ENCODE data around the gene CCDC136.

CCDC136 gene

DNA sequence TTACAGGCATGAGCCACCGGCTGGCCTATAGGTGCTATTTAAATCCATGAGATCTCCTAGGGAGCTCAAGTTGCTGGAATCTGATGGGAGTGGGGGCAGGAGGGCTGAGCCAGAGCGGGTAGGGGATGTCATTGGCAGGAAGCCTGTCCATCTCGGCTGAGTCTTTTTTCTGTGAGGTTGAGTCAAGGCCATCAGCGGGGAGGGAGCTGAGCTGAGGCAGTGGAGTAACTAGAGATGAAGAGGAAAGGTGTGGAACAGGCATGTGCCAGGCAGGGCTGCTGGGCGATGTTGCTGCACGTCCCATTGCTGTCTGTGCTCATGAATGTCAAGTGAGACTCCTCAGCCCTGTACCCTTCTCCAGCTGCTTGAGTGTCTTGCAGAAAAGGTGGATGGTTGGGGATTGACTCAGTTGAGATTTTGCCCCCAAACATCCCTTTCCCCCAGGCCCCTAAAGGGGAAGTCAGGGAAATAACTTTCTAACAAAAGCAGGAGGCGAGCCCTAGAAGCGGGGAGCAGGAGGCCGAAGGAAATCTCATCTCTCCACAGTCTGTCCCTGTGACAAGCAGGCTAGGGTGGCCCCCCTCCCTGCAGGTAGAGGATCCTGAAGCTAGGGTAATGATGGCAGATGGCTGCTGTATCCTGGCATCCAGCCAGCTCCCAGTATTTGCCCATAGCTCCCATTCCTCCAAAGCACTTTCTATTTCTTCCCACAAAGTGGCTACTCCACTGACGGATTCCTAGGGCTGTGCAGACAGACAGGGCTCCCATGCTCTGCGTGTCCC is 76.3 kb downstream of the CCDC136 start:
- no peak for TF ChIP-seq ZFX (IDR thresholded peaks at IDR 0.05; ENCODE audit: borderline replicate concordance)

DNA sequence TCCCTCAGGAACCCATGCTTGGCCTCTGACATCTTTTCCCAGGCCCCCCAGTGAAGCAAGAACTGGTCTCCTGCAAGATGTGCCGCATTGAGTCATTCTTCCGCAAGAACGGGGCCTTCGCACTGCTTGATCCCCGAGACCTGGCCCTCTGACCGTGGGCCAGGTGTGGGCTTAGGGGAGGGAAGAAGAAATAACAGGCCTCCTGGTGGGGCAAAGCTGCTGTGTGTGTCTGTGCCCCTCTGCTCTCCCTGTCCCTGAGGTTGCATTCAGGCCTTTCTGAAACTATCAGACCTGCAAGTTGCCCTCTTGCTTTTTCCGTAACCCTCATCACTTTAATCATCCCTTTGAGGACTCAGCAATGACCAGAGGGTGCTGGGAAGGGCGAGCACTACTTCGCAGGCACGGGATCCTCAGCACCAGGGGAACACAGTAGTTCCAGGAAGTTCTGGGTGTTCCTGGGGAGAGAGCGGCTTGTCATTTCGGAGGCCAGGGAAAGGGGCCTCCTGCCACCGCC is 76.9 kb downstream of the CCDC136 start:
- TF ChIP-seq, protein P1, sequence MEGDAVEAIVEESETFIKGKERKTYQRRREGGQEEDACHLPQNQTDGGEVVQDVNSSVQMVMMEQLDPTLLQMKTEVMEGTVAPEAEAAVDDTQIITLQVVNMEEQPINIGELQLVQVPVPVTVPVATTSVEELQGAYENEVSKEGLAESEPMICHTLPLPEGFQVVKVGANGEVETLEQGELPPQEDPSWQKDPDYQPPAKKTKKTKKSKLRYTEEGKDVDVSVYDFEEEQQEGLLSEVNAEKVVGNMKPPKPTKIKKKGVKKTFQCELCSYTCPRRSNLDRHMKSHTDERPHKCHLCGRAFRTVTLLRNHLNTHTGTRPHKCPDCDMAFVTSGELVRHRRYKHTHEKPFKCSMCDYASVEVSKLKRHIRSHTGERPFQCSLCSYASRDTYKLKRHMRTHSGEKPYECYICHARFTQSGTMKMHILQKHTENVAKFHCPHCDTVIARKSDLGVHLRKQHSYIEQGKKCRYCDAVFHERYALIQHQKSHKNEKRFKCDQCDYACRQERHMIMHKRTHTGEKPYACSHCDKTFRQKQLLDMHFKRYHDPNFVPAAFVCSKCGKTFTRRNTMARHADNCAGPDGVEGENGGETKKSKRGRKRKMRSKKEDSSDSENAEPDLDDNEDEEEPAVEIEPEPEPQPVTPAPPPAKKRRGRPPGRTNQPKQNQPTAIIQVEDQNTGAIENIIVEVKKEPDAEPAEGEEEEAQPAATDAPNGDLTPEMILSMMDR (IDR thresholded peaks at IDR 0.05), result no peak
- no peak for TF ChIP-seq ZFX (IDR thresholded peaks at IDR 0.05; ENCODE audit: borderline replicate concordance)
- H3K27ac ChIP-seq, result peak overlapping the region; percentile 46

More for the DNA sequence above, 76.3 kb downstream of the CCDC136 start:
- peak overlapping the region; percentile 2; the same call in 1 of the 2 replicates for H3K27ac ChIP-seq

DNA sequence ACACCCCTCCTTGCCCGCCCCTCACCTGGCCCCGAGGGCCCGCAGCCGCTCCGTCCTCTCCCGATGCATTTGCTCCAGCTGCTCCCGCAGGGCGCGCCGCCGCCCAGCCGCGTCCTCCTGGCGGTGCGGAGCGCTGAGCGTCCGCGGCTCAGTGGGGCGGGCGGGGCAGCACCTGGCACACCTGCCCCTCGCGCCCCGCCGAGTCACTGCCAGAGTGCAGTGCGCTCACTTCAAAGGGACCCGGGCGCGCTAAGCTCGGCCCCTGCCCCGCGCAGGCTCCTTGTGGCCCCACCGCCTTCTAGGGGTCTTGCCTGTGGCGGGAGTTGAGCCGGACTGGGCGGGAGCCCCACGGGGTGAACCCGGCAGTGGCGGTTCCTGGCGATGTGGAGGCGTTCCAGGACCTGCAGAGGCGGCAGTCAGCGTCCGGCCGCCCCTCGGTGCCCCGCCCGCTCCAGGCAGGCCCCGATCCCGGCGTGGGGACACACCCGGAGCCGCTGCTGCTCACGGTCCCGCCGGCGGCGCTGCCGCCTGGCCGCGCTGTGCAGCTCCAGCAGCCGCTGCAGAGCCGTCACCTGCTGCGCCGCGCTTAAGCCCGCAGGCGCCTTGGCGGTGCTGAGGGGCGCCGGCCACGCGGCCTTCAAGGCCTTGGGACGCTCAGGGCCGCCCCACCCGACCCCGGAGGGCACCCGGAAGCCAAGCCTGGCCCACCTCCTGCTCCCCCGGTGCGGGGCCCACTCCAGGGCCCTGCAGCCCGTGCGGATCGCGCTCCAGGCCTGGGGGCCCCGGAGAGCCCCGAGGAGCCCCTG is 77.6 kb downstream of the CCDC136 start:
- peak overlapping the region; percentile 46 for H3K27ac ChIP-seq
- TF ChIP-seq, protein P1 (IDR thresholded peaks at IDR 0.05), result peak; percentile 74
- TF ChIP-seq ZFX (IDR thresholded peaks at IDR 0.05; ENCODE audit: borderline replicate concordance), result no peak

DNA sequence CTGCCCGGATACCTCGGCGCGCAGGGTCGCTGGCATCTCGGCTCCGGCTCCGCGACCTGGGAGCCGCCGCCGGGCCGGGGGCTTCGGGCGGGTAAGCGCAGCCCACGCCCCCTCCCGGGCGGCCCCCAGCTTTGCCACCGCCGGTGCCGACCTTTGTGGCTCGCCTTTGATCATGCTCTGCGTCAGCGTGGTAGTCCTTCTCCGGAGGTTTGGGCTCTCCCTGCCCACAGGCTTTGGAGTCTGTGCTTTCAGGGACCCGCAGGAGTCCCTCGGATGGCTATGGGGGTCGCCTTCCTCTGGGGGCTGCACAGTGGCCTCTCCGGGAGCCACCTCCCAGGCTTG is 78.1 kb downstream of the CCDC136 start:
- TF ChIP-seq ZFX (IDR thresholded peaks at IDR 0.05; ENCODE audit: borderline replicate concordance), result no peak
- TF ChIP-seq, protein P1 (IDR thresholded peaks at IDR 0.05), result no peak

DNA sequence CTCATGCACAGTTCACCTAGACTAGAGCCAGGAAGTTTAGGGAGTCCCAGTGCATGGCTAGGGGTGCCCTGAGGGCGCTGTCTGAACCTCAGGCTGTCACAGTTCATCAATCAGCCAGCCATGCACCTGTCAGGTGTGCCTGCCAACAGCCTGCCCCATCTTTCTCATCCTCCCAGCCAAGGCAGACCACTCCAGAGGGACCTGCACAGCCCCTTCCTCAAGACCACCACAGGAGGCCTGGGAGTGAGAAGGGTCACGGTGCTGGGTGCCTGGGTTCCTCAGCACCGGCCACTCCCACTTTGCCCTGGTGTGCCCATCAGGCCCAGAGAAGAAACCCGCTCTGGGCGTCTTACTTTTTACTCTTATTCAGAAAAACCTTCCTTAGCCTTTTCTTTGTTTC is 79.3 kb downstream of the CCDC136 start:
- no peak for TF ChIP-seq ZFX (IDR thresholded peaks at IDR 0.05; ENCODE audit: borderline replicate concordance)
- TF ChIP-seq, protein P1 (IDR thresholded peaks at IDR 0.05), result no peak
- no peak overlapping the region for H3K27ac ChIP-seq

More for the DNA sequence above, 78.1 kb downstream of the CCDC136 start:
- peak overlapping the region; percentile 46 for H3K27ac ChIP-seq

Data from 22Rv1 (cell line).